WTC11 (cell line): Measurements from ENCODE around the gene TIMP2.

Experiments
- ARID4B ChIP-seq: sonication (generic); formaldehyde crosslinking; IDR thresholded peaks from 2 replicates; pipeline ENCODE4 v1.8.0; 2023; ENCODE audit warnings: missing genetic modification reagents, mild to moderate bottlenecking, borderline replicate concordance
- CREB1 ChIP-seq: sonication (generic); formaldehyde crosslinking; IDR thresholded peaks from 2 replicates; pipeline ENCODE4 v1.8.0; 2023; ENCODE audit warnings: mild to moderate bottlenecking, missing genetic modification reagents
- CTCF ChIP-seq: fragments of 200-600 bp; IDR thresholded peaks from 2 replicates; pipeline ENCODE4 v1.8.0; 2022; ENCODE audit warnings: antibody characterized with exemption
- MAX ChIP-seq: sonication (generic); formaldehyde crosslinking; IDR thresholded peaks from 2 replicates; pipeline ENCODE4 v1.8.0; 2022; ENCODE audit warnings: mild to moderate bottlenecking, missing genetic modification reagents
- NR2C2 ChIP-seq: sonication (generic); formaldehyde crosslinking; IDR thresholded peaks from 2 replicates; pipeline ENCODE4 v1.8.0; 2022; ENCODE audit warnings: mild to moderate bottlenecking, missing genetic modification reagents
- TEAD4 ChIP-seq: sonication (generic); formaldehyde crosslinking; IDR thresholded peaks from 2 replicates; pipeline ENCODE4 v1.8.0; 2022; ENCODE audit warnings: mild to moderate bottlenecking, missing genetic modification reagents
- USF2 ChIP-seq: sonication (generic); formaldehyde crosslinking; IDR thresholded peaks from 2 replicates; pipeline ENCODE4 v1.8.1; 2023; ENCODE audit warnings: mild to moderate bottlenecking, missing genetic modification reagents, moderate library complexity
- ZBTB21 ChIP-seq: sonication (generic); formaldehyde crosslinking; IDR thresholded peaks from 2 replicates; pipeline ENCODE4 v1.8.1; 2023; ENCODE audit warnings: mild to moderate bottlenecking, missing genetic modification reagents, borderline replicate concordance
- ZNF219 ChIP-seq: sonication (generic); formaldehyde crosslinking; IDR thresholded peaks from 2 replicates; pipeline ENCODE4 v1.8.0; 2023; ENCODE audit warnings: missing genetic modification reagents, mild to moderate bottlenecking, borderline replicate concordance
- ZNF281 ChIP-seq: sonication (generic); formaldehyde crosslinking; IDR thresholded peaks from 2 replicates; pipeline ENCODE4 v1.8.0; 2023; ENCODE audit warnings: mild to moderate bottlenecking, missing genetic modification reagents

GRCh38 chr17:78824240-78824639, 100.9 kb downstream of the TIMP2 start:
- no peak for TF ChIP-seq CTCF
- no peak for TF ChIP-seq CREB1
- no peak for TF ChIP-seq NR2C2 (CRISPR knock-in tag)
- TF ChIP-seq ZNF281 (CRISPR knock-in tag), result no peak
- no peak for TF ChIP-seq MAX
- TF ChIP-seq ZBTB21, result no peak
- no peak for TF ChIP-seq ZNF219
- no peak for TF ChIP-seq USF2 (CRISPR knock-in tag)
- no peak for TF ChIP-seq TEAD4 (CRISPR knock-in tag)
- TF ChIP-seq ARID4B (CRISPR knock-in tag), result no peak
